Cardiac muscle cell (in vitro differentiated cells and primary cell): ENCODE data around the gene SDC3. TPM values are rescaled to one million over a fixed set of nuclear protein-coding genes. Genes with fewer than 3 reads are reported as not detected.

Experiments used
- DNase-seq, 2 donors: peaks; one replicate each; pipeline versions ENCODE4 v3.0.0 to v3.0.0-alpha.2; 2010 to 2017; ENCODE audit warnings: low read depth in 1 of 2, low spot score in 1 of 2
- H3K27ac ChIP-seq: fragments of 200-600 bp; sonication (generic); 2 replicates; pipeline ENCODE4 v1.5.1; 2016
- H3K27me3 ChIP-seq: fragments of 200-600 bp; sonication (generic); 2 replicates; pipeline ENCODE4 v1.6.0; 2016; ENCODE audit warnings: control low read depth
- H3K36me3 ChIP-seq: fragments of 200-600 bp; sonication (generic); 2 replicates; pipeline ENCODE4 v1.5.1; 2016; ENCODE audit warnings: control low read depth
- H3K4me1 ChIP-seq: fragments of 200-600 bp; sonication (generic); 2 replicates; pipeline ENCODE4 v1.8.1; 2017; ENCODE audit warnings: low read depth, mild to moderate bottlenecking, mixed run types
- H3K4me3 ChIP-seq: fragments of 200-600 bp; sonication (generic); 2 replicates; pipeline ENCODE4 v1.5.1; 2016; ENCODE audit warnings: mild to moderate bottlenecking
- H3K9me3 ChIP-seq: fragments of 200-600 bp; sonication (generic); 2 replicates; pipeline ENCODE4 v1.5.1; 2017; ENCODE audit warnings: low read depth, mild to moderate bottlenecking, control low read depth
- CTCF ChIP-seq: IDR thresholded peaks from 2 replicates; pipeline ENCODE4 v1.5.1; 2012; ENCODE audit warnings: low read depth, mild to moderate bottlenecking, low read length
- polyA plus RNA-seq: library from polyadenylated mRNA; unstranded; fragments of >200 nt; fragmentation: Nextera tagmentation; extraction: Ambion mirVana; gene quantifications from 2 replicates; pipeline ENCODE4 v1.2.1, GENCODE V29; 2016
- total RNA-seq: library from RNA; depleted of rRNA; stranded (reverse); fragments of >200 nt; gene quantifications from 2 replicates; pipeline ENCODE4 v1.2.3, GENCODE V29; 2016

Gene SDC3
- total and polyA plus RNA-seq, 2 experiments from 2014 or later: 85.2 to 89.2 TPM

- Histone ChIP-seq H3K27ac (no peak overlapping the region), H3K4me3 (no peak overlapping the region), H3K27me3 (no peaks in the 10 kb centered on the region), H3K36me3 (no peaks in the 10 kb centered on the region), H3K9me3 (no peaks in the 10 kb centered on the region), H3K4me1 (no peaks in the 10 kb centered on the region)
- TF ChIP-seq CTCF: no peak
- peak in 1 of 2 donors; percentile 96 for DNase-seq
These were observed 31.2 kb downstream of the SDC3 start for GRCh38 chr1:30877205-30877912.

GRCh38 chr1:30876451-30877204 lies 31.9 kb downstream of the SDC3 start:
- no peaks in the 10 kb centered on the region for H3K27me3 ChIP-seq
- H3K9me3 ChIP-seq: no peaks in the 10 kb centered on the region
- H3K4me1 ChIP-seq: no peaks in the 10 kb centered on the region
- no peak overlapping the region for H3K27ac ChIP-seq
- peaks cover 3% of the 10 kb centered on the region for H3K36me3 ChIP-seq
- H3K4me3 ChIP-seq: no peak overlapping the region
- peak; percentile 14 for TF ChIP-seq CTCF
- DNase-seq: no peak

GRCh38 chr1:30875916-30876315 lies 32.6 kb downstream of the SDC3 start:
- Histone ChIP-seq H3K9me3 (no peaks in the 10 kb centered on the region), H3K36me3 (peaks cover 3% of the 10 kb centered on the region), H3K27ac (no peak overlapping the region), H3K4me1 (no peaks in the 10 kb centered on the region), H3K27me3 (no peaks in the 10 kb centered on the region), H3K4me3 (no peak overlapping the region)
- TF ChIP-seq CTCF: no peak
- no peak for DNase-seq

- Histone ChIP-seq H3K36me3 (peaks cover 3% of the 10 kb centered on the region), H3K4me3 (no peak overlapping the region), H3K27me3 (no peaks in the 10 kb centered on the region), H3K27ac (no peak overlapping the region), H3K9me3 (no peaks in the 10 kb centered on the region), H3K4me1 (no peaks in the 10 kb centered on the region)
- DNase-seq: no peak
- TF ChIP-seq CTCF: no peak
These were observed 33.4 kb downstream of the SDC3 start for GRCh38 chr1:30875197-30875596.

GRCh38 chr1:30874176-30874575 lies 34.4 kb downstream of the SDC3 start:
- H3K27ac ChIP-seq: no peak overlapping the region
- H3K9me3 ChIP-seq: no peaks in the 10 kb centered on the region
- H3K4me1 ChIP-seq: no peaks in the 10 kb centered on the region
- DNase-seq: no peak
- TF ChIP-seq CTCF: no peak
- H3K27me3 ChIP-seq: no peaks in the 10 kb centered on the region
- no peak overlapping the region for H3K4me3 ChIP-seq
- peaks cover 3% of the 10 kb centered on the region for H3K36me3 ChIP-seq
